Measurements from ENCODE around the gene PTPDC1.

PTPDC1 gene

DNA sequence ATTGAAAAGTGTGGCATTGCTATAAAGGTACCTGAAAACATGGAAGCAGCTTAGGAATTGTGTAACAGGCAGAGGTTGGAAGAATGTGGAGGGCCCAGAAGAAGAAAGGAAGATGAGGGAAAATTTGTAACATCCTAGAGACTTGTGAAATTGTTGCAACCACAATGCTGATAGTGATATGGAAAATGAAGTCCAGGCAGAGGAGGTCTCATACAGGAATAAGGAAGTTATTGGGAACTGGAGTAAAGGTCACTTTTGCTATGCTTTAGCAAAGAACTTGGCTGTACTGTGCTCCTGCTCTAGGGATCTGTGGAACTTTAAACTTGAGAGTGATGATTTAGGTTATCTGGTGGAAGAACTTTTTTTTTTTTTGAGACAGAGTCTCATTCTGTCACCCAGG lies 43.5 kb downstream of the PTPDC1 start:
- DNase-seq (ENCODE audit: low spot score): no peak
- no peak for TF ChIP-seq CTCF (IDR thresholded peaks at IDR 0.05)
- H3K27ac ChIP-seq: no peak overlapping the region
- no peak overlapping the region for H3K4me3 ChIP-seq

DNA sequence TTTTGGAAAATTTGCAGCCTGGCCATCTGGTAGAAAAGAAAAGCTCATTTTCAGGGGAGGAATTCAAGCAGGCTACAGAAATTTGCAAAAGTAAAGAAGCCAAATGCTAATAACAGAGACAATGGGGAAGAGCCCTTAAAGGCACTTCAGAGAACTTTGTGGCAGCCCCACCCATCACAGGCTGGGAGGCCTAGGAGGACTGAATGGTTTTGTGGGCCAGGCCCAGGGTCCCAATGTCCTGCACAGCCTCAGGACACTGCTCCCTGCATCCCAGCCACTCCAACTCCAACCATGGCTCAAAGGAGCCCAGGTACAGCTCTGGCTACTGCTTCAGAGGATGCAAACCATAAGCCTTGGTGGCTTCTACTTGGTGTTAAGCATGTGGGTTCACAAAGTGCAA lies 44.3 kb downstream of the PTPDC1 start:
- no peak for DNase-seq (ENCODE audit: low spot score)
- no peak for TF ChIP-seq CTCF (IDR thresholded peaks at IDR 0.05)
- Histone ChIP-seq H3K4me3 (no peak overlapping the region), H3K27ac (no peak overlapping the region)

GRCh38 chr9:94134629-94135028 lies 50.4 kb downstream of the PTPDC1 start:
- no peak for TF ChIP-seq CTCF (IDR thresholded peaks at IDR 0.05)
- DNase-seq (ENCODE audit: low spot score): no peak
- Histone ChIP-seq H3K4me3 (peak overlapping the region; percentile 13), H3K27ac (peak overlapping the region; percentile 90)

- H3K4me3 ChIP-seq: peak overlapping the region; percentile 13
- DNase-seq (ENCODE audit: low spot score): no peak
- peak overlapping the region; percentile 90 for H3K27ac ChIP-seq
- TF ChIP-seq CTCF (IDR thresholded peaks at IDR 0.05): no peak
Observed at GRCh38 chr9:94135222-94135621, 51.0 kb downstream of the PTPDC1 start.

- DNase-seq (ENCODE audit: low spot score): peak; percentile 92
- no peak for TF ChIP-seq CTCF (IDR thresholded peaks at IDR 0.05)
- peak overlapping the region; percentile 90 to 97 for H3K27ac ChIP-seq
- H3K4me3 ChIP-seq: peak overlapping the region; percentile 54
Observed at GRCh38 chr9:94139672-94140417, 55.6 kb downstream of the PTPDC1 start.

- peak overlapping the region; percentile 54 for H3K4me3 ChIP-seq
- no peak for DNase-seq (ENCODE audit: low spot score)
- H3K27ac ChIP-seq: peak overlapping the region; percentile 90 to 97
- TF ChIP-seq CTCF (IDR thresholded peaks at IDR 0.05): no peak
Observed at GRCh38 chr9:94140418-94140780, 56.1 kb downstream of the PTPDC1 start.
